Measurements from ENCODE around the gene RFPL3.
"Not testable (repeated sequence)": the region's sequence is repeated elsewhere in the genome, so short reads cannot be mapped to it uniquely, and the experiment has no call there.

RFPL3 gene

DNA sequence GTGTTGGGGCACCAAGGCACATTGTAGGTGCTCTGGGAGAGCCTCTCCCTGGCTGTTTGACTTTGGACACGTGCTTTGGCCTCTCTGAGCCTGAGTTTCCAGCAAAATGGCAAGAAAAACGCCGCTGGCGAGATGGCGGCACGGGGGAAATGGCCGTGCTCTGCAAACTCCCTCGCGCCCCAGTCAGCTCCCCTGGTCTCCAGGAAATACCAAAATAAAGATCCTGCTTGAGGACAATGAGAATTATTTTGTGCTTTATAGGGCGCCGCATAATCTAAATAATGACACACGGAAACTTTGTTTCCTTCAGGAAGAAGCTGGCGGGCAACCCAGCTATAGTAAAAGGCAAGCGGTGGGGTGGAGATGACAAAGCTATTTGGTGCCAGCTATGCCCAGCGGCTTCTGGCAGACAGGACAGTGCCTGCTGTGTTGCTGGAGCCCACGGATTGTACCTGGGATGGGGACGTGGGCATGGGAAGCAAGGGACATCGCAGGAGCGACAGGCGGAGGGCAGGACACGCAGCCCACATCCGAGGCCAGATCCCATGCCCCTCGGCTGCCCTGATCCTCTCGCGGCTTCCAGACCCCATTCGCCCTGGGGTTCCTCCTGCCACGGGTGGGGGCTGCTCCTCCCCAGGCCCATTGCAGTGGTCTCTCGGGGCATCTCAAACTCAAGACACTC, 26.3 kb upstream of the RFPL3 start:
- no peak for DNase-seq

DNA sequence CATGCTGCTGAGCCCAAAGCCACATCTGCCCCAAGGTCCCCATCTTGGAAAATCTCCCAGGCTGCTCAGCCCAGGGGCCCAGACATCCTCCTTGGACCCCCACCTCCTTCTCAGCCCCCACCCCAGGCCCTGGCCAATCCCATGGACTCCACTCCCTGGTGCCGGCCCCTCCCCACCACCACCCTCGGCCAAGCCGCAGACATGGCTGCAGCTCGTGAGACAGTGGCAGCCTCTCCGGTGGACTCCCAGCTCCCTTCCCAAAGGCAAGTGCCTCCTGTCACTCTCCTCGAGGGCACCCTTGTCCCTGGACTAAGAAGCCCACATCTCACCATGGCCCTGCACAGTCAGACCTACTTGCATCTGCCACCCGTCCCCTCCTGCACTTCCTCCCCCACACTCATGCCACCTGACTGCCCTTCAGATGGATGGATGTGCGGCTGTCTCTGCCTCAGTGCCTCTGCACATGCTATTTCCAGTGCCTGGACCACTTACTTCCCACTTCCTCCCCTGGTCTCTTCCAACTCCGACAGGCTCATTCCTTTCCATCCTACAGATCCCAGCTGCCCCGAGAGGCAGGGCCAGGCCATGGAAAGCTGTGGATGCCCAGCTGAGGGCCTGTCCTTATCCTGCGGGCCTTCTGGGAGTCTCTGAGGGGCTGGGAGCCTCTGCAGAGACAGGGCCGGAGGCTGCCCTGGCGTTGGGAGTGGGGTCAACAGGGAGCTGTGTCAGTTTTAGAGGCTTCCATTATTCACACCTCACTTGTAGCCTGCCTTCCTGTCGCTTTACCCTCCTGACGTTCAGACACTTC, 25.5 kb upstream of the RFPL3 start:
- no peak for DNase-seq

DNA sequence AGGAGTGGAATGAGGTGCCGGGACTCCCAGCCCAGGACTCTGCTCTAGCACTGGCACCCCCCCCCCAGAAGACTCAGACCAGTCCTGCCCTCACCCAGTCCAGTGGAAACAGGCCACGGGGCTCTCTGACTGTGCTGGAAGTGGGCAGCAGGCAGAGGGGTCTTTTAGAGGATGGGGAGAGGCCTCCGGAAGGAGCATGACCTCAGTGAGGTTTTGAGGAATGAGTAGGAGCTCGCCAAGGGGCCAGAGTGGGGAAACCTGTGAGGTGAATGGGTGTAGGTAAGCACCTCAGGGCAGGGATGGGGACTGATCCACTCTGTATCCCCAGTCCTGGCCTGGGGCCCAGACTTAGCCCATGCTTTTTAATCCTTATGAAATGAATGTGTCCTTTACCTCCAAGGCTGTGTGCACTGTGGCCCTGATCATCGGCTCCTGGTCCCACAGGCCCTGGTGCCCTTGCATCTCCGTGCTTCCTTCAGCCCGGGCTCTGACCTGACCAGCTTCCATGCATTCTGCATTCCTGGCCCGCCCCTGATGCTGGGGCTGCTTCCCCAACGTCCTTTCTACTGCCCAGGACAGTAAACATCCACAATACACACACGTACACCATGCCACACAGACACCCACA, 24.4 kb upstream of the RFPL3 start:
- DNase-seq = no peak

DNA sequence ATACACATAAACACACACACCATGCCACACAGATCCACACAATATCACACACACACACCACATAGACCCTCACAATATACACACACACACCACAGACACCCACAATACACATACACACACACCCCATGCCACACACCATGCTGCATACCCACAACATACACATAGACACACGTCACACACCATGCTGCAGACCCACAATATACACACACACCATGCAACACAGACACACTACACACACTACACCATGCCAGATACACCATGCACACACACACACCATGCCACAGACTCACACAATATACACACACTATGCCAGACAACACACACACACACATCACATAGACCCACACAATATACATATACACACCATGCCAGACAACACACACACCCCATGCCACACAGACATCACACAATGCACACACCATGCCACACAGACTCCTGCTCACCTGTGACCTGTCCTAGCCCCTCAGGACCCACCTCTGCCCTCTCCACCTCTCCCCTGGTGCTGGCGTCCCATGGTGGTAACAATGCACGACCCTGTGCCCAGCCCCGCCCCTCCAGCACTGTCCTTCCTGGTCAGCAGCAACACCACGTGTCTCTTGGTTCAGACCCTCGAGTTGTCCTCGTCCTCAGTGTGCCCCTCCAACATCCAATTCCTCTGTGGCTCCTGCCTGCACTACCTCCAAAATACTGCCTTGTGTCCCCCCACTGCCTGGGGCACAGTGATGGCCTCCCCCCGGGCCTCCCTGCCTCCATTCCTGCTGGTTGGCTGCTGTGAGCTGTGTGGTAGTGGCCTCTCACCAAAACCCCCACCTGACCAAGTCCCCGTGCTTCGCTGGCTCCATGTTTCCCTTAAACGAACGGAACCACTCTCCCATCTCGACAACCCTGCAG, 23.7 kb upstream of the RFPL3 start:
- no peak for DNase-seq

DNA sequence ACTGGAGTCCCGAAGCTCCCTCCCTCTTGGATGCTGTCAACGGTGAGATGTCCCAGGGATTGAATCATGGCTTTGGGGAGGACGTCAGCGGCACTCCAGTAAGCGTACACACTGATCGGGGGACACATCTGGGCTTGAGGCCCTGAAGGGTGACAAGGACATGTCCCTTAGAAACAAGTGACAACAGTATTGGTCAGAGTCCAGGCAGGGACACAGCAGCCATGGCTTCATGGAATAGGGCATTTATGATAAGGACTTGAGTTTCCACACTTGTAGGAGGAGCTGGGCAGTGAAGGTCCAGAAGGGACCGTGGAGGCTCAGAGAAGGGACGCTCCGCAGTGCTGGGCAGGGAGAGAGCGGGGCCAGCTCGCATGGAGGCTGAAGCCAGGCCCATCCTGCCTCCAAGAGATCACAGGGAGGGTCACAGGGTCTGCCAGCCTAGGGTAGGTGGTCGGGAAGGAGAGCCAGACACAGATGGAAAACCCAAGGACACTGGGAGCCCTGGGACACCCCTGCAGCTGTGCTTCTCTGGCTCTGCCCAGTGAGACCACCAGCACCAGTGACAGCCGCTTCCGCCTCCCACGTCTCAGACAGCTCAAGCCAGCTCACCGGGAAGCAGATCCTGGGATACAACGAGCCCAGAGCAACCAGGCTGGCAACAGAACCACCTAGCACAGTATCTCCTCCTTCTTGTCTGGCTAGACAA, 22.9 kb upstream of the RFPL3 start:
- no peak for DNase-seq

DNA sequence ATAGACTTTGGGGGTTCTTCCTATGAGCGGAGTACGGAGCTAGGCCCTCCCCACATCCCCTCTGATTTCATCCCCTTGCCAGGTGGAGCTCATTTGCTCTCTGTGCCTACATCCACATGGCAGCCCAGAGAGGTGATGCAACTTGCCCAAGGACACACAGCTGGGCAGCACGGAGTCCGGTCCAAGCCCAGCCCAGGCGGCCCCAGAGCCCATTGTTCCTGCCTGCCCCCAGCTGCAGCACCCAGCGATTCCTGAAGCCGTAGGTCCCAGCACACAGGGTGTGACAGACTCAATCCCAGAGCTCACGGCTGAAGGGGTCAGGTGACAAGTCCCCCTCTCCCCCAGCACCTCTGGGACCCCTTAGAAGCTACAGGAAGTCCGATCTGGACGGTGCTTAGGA, 22.2 kb upstream of the RFPL3 start:
- DNase-seq = no peak

DNA sequence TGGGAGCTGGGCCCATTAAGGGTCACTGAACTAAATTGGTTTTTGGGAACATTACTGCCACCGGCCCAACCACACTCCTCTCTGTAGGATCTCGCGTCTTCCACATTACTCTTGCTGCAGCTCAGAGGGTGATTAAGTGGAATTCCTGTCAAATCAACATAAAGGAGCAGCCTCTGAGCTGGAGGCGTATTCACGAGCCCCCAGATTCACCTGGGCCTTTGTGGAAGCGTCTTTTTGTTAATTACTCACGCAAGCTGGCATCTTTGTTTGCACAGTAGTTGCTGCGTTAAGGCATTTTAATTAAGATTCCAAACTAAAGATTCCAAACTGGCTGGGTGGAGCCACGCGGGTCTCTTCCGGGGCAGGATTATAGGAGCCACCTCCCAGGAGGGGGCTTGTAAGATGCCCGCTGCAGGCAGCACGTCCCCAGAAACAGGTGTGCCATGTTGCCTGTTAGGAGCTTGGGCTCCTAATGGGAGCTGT, 21.5 kb upstream of the RFPL3 start:
- no peak for DNase-seq

DNA sequence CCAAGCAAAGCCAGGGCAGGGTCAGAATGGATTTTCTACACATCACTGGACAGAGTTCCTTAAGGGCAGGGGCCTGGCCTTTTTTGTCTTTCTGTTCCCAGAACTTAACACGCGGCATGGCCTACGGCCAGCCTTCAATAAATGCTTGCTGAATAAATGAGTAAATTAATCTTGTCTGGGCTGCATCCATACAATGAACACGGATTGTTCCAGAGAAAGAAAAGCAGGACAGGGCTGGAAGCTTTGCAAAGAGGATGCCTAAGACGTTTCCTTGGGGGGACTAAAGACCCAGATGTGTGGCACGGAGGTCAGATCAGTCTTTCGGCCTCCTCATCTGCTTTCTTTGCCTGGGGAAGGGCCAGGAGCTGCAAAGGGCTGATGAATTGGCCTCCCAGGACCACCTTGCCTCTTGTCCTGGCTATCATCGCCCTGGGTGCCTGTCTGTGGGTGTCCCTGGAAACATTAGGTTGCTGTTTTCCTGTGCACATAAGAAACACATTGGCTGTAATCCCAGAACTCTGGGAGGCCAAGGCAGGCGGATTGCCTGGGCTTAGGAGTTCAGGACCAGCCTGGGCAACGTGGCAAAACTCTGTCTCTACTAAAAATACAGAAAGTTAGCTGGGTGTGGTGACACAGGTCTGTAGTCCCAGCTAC, 20.8 kb upstream of the RFPL3 start:
- DNase-seq = no peak

DNA sequence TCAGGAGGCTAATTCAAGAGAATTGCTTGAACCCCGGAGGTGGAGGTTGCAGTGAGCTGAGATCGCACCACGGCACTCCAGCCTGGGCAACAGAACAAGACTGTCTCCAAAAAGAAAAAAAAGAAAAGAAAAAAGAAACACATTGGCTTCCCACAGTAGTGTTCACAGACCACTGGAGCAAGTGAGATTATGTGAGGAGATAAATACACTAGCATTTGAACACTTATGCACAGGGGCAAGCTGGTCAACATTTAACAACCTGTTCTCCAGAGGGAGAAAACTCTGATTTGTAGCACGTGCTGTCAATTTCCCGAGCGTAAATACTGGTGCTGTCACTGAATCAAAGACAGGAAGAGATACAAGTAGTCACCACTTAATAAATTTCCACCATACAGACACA, 20.2 kb upstream of the RFPL3 start:
- not testable (repeated sequence) for DNase-seq

DNA sequence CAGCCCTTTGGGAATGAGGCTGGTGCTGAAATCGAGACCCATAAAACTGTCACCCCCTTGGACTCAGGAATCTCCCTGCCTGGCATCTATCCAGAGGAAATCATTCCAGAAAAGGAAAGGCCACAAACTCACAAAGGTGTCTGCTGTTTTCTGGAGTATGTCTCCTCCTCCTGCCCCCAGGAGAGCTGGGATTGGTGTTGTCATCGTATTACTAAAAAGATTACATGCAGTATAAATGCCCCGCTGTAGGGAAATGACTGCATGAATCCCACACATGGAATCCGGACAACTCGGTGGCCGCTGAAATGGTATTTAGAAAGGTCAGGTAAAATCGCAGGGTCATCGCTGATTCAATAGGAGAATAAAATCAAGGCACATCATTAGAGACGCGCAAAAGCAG, 18.9 kb upstream of the RFPL3 start:
- no peak for DNase-seq

DNA sequence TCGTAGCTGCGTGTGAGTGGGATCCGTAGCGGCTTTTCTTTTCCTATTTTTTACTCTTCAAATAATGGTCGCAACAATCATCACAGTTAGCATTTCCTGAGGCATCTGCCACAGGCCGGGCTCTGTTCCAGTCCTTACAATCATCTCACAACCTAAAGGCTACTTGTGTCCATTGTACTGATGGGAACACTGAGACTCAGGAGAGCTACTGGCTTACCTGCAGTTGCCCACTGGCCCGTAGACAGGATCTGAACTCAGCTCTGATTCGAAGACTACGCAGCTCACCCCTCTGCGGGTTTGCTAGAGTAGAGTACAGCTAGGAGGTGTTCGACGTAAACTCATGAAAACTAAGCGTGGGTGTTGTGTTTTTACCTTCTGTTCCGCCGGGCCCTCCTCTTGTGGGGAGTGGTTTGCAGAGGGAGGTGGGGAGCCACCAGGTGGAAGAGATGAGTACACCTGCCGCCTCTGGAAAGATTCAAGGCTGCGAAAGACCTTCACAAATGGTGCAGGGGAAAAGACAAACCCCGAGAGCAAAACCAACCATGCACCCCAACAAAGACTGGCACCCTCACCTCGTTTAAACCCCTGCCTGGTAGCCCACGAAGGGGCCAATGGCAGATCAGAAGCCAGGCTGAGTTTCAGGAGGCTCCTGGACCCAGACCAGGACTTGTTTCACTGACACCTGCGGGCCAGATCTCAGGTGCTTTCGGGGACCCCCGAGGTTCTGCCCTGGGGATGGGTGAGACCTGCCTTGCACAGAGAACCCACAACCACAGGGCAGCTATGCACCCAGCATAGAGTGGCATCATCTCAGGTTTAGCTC, 18.3 kb upstream of the RFPL3 start:
- no peak for DNase-seq

DNA sequence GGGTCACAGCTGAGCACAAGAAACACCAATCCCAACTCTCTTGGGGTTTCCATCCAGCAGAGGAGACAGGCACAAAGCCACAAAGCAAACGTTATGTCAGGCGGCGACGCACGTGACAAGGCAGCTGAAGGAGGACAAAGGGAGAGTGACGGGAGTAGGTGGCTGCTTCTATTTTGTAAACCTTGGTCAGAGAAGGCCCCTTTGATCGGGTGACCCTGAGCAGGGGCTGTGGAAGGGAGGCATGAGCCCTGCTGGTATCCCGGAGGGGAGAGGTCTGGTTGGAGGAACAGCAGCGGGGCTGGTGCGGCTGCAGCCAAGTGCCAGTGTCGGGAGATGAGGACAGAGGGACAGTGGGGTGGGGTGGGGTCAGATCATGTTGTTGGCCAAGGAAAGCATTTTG, 17.3 kb upstream of the RFPL3 start:
- DNase-seq = no peak

DNA sequence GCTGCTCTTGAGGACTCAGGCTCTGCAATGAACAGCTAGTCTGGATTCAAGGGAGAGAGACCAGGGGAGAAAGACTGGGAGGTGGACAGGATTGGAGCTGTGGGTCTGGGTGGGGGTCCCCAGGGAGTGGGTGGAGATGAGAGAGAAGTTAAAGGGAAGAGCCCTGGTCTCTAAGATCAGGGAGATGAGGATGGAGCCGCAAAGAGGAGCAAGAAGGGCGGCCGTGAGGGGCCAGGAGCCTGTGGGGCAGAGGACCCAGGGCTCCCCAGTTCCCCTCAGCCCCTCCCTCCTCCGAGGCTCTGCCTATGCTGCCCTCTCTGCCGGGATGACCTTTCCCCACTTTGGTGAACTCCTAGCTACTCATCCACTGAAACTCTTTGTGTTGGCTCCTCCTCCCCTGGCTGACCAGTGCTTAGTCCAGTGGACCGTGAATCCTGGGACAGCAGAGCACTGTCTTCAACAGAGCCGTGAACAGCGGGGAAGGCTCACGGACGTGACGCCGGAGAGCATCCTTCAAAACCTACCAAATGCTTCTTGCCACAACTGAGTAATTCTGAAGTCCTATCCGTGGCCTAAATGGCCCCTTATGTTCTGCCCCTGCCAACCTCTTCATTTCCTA, 16.4 kb upstream of the RFPL3 start:
- no peak for DNase-seq

DNA sequence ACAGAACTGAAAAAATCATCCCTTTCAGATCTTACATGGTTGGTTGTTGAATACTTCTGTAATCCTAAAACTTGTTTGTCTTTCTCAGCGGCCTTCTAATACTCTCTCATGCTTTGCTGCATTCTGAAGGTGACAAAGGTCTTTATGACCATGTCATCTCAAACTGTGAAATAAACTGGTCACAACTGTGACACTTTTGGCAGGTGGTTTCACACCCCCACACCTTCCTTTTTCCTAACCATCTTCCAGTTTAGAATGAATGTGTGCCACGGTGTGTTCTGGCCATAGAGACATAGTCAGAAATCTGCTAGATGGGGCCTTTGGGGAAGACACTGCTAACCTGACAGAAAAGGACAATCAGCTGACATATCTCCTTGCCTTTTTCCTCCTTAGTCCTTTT, 14.7 kb upstream of the RFPL3 start:
- DNase-seq = no peak

DNA sequence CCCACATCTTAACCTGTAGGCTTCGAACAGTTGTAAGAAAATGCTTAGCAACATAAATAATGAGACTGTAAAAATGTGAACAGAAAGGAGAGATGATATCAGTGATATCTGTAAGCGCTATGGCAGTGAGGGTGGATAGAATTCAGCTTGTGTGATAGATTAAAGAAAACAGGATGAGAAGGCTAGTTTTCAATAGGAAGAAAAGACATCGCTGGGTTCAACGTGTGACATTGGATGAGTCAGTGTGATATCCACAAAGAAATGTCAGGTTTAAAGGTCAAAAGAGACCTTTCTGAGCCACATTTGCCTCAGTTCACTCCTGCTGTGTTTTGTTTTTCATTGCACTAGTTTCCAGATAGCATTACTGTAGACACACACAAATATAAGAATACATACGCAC, 13.7 kb upstream of the RFPL3 start:
- DNase-seq = no peak

DNA sequence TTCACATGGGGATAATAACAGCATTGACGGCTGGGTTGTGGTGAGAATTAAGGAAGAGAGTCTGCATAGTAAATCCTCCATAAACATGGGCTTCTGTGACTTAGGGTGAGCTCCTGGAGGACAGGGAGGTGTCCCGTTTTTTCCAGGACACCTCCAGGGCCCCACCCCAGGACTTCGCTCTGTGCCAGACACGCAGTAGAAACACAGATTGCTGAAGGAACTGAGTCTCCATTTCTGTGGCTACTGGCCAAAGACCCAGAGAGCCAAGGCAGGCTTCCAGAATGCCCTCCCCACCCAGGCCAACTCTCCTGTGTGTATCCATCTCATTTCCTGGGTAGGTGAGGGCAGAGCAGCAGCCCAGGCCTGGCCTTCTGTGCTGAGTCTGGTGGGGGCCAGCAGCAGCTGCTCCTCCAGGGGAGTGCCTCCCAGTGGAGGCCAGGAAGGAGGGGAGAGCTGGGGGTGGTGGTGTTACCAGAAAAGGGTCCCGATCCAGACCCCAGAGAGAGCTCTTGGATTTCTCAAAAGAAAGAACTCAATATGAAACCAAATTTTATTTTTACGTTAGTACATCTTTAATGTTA, 9.5 kb upstream of the RFPL3 start:
- no peak for DNase-seq

DNA sequence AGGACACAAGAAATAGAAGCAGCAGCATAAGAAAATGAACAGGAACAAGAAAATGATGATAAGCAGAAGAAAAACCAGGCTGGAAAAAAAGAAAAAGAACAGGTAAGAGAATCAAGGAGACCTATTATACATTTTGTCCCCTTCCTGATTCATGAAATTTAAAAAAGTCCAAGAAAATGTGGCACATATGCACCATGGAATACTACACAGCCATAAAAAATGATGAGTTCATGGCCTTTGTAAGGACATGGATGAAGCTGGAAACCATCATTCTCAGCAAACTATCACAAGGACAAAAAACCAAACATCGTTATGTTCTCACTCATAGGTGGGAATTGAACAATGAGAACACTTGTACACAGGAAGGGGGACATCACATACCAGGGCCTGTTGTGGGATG, 5.8 kb upstream of the RFPL3 start:
- DNase-seq = not testable (repeated sequence)

DNA sequence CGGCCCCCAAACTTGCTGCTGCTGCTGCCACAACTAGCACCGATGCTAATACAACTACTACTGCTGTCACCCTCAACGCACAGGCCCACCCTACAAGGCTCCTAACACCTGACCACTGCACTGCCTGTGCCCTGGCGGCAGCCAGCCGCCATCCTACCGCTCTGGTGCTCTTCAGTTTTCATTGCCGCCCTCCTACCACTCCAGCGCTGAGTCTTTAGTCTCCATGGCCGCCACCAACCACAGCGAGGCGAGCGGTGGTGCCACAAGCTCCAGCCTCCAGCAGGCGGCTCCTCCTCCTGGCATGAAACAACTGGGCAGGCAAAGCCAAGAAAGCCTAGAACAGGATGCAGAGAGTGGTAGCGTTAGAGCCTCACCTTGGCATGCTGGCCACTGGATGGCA, 5.0 kb upstream of the RFPL3 start:
- DNase-seq = no peak

DNA sequence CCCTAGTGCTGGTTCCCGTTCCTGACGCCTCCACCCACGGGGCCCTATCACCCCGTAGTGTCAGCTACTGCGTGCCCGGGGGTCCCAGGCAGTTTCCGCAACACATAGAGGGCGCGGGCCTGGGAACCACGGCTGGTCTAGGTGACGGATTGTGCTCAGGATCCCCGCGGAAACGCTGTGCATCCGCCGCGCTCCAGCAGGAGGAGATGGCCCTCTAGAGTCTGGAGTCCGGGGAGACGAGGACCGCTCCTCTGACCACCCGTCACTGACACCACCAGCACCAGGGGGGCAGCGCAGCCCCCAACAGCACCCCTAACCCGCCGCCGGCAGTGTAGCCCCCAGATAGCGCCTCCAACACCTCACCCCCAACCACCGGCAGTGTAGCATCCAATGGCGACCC, 4.4 kb upstream of the RFPL3 start:
- no peak for DNase-seq

DNA sequence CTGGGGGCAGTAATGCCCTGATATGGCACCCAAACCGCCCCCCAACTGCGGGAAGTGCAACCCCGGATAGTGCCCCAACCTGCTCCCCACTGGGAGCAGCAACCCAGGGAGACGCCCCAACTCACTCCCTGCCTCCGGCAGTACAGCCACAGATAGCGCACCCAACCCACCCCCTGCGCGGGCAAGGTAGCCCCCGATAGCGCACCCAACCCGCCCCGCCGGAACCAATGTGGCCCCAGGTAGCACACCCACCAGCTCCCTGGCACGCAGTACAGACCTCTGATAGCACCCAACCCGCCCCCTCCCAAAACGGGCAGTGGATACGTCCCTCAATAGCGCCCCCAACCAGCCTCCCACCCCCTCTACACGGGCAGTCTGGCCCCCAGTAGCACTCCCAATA, 3.8 kb upstream of the RFPL3 start:
- DNase-seq = no peak
